Endothelial cell of umbilical vein (primary cell): Measurements from ENCODE around the gene FGF10. TPM values are rescaled to one million over a fixed set of nuclear protein-coding genes. Genes with fewer than 3 reads are reported as not detected.

Source experiments
- BruUV-seq: library from RNA; stranded (reverse); fragments of 400-500 nt; replicated peaks from 2 replicates; lab custom pipeline; 2021; lab: Mats Ljungman, UMichigan
- CTCF ChIA-PET: fragments of 300-600, 350-600 bp; sonication (Branson Sonifier 250); formaldehyde crosslinking; loops from one replicate; lab custom pipeline; 2021; ENCODE audit warnings: antibody characterized with exemption, inconsistent platforms; lab: Charles Lee
- POLR2A ChIA-PET: fragments of 300-600, 350-600 bp; sonication (Branson Sonifier 250); formaldehyde crosslinking; loops from one replicate; lab custom pipeline; 2021; ENCODE audit warnings: antibody characterized with exemption, inconsistent platforms; lab: Charles Lee
- DNase-seq: peaks from one replicate; pipeline ENCODE4 v3.0.0-alpha.2; 2011; ENCODE audit warnings: low read depth, low spot score
- FAIRE-seq: peaks from 2 replicates; lab custom pipeline; 2011; peaks lifted over from hg19 to GRCh38; lab: Jason Lieb, UNC
- H2AFZ ChIP-seq: 2 replicates; pipeline ENCODE4 v1.6.0; 2012; ENCODE audit warnings: low read depth, low read length, control low read depth, inconsistent platforms
- H3K27ac ChIP-seq: 2 replicates; pipeline ENCODE4 v1.5.1; 2011; ENCODE audit warnings: low read depth, mild to moderate bottlenecking, control low read depth, low read length, moderate library complexity; ENCODE audit not compliant: insufficient read depth
- H3K27me3 ChIP-seq, 2 experiments: 2 replicates each; pipeline versions ENCODE4 v1.6.0 to v1.6.1; 2011; ENCODE audit warnings: low read length in 2 of 2, mixed read lengths in 1 of 2; ENCODE audit not compliant: control insufficient read depth in 2 of 2, insufficient read depth in 2 of 2
- H3K36me3 ChIP-seq, 2 experiments: 2 replicates in 1 of 2; 3 replicates in 1 of 2; pipeline ENCODE4 v1.5.1; 2011; ENCODE audit warnings: low read length in 2 of 2, mild to moderate bottlenecking in 1 of 2, moderate library complexity in 1 of 2; ENCODE audit not compliant: control insufficient read depth in 2 of 2, insufficient read depth in 2 of 2; ENCODE audit errors: extremely low read depth in 1 of 2
- H3K4me1 ChIP-seq: 3 replicates; pipeline ENCODE4 v1.5.1; 2011; ENCODE audit warnings: mild to moderate bottlenecking, low read length; ENCODE audit not compliant: control insufficient read depth, insufficient read depth; ENCODE audit errors: extremely low read depth
- H3K4me2 ChIP-seq: 2 replicates; pipeline ENCODE4 v1.6.1; 2011; ENCODE audit warnings: low read length, control low read depth, mixed read lengths; ENCODE audit not compliant: insufficient read depth
- H3K4me3 ChIP-seq, 3 experiments: fragments of 200-600 bp in 1 of 3; sonication (generic), shearing (Covaris generic) in 1 of 3; replicated peaks in 1 of 3; 2 replicates each; pipeline ENCODE4 v1.5.1; 2011 to 2016; ENCODE audit warnings: control low read depth in 3 of 3, low read length in 3 of 3, mild to moderate bottlenecking in 2 of 3, inconsistent platforms in 1 of 3, low read depth in 1 of 3, moderate library complexity in 1 of 3; ENCODE audit not compliant: insufficient read depth in 1 of 3
- H3K79me2 ChIP-seq: 2 replicates; pipeline ENCODE4 v1.6.0; 2012; ENCODE audit warnings: low read length, inconsistent platforms; ENCODE audit not compliant: control insufficient read depth, insufficient read depth
- H3K9ac ChIP-seq: replicated peaks from 2 replicates; pipeline ENCODE3; 2011; ENCODE audit warnings: low read length, control low read depth; ENCODE audit not compliant: insufficient read depth; ENCODE audit errors: extremely low read depth
- H3K9me1 ChIP-seq: replicated peaks from 3 replicates; pipeline ENCODE4 v1.6.0; 2011; ENCODE audit warnings: mild to moderate bottlenecking, low read length; ENCODE audit not compliant: control insufficient read depth, insufficient read depth; ENCODE audit errors: extremely low read depth
- H3K9me3 ChIP-seq: replicated peaks from 2 replicates; pipeline ENCODE4 v1.5.1; 2012; ENCODE audit warnings: low read length, inconsistent platforms; ENCODE audit not compliant: control insufficient read depth, insufficient read depth
- H4K20me1 ChIP-seq: replicated peaks from 2 replicates; pipeline ENCODE3; 2011; ENCODE audit warnings: mild to moderate bottlenecking, low read length; ENCODE audit not compliant: control insufficient read depth, insufficient read depth; ENCODE audit errors: extremely low read depth
- CTCF ChIP-seq, 2 donors: IDR thresholded peaks; 1 replicate in 1 of 2; 2 replicates in 1 of 2; pipeline ENCODE4 v1.5.1; 2011; ENCODE audit warnings: low read length in 2 of 2, mild to moderate bottlenecking in 2 of 2, moderate library complexity in 2 of 2, control low read depth in 1 of 2, inconsistent platforms in 1 of 2, low read depth in 1 of 2; ENCODE audit not compliant: insufficient read depth in 1 of 2; ENCODE audit errors: extremely low read depth in 1 of 2
- EZH2 ChIP-seq: IDR thresholded peaks from 2 replicates; pipeline ENCODE4 v1.6.1; 2012; ENCODE audit warnings: borderline replicate concordance, low read depth, mild to moderate bottlenecking, moderate library complexity, low read length, inconsistent platforms; ENCODE audit not compliant: severe bottlenecking
- FOS ChIP-seq: IDR thresholded peaks from 2 replicates; pipeline ENCODE4 v1.6.1; 2011; ENCODE audit warnings: mild to moderate bottlenecking, low read length, moderate library complexity, borderline replicate concordance; ENCODE audit not compliant: insufficient read depth
- GATA2 ChIP-seq: IDR thresholded peaks from 2 replicates; pipeline ENCODE4 v1.7.0; 2011; ENCODE audit warnings: low read depth, mild to moderate bottlenecking, moderate library complexity, mixed read lengths, low read length; ENCODE audit not compliant: insufficient read length, insufficient read depth
- MAX ChIP-seq: IDR thresholded peaks from 2 replicates; pipeline ENCODE4 v1.6.1; 2011; ENCODE audit not compliant: insufficient read depth, insufficient read length
- POLR2A ChIP-seq: IDR thresholded peaks from 2 replicates; pipeline ENCODE4 v1.6.1; 2012; ENCODE audit warnings: low read depth, mild to moderate bottlenecking, control low read depth, low read length
- POLR2AphosphoS5 ChIP-seq: IDR thresholded peaks from 2 replicates; pipeline ENCODE4 v1.6.1; 2012; ENCODE audit warnings: low read depth, mild to moderate bottlenecking, control low read depth, low read length, moderate library complexity; ENCODE audit not compliant: insufficient read depth
- dilution Hi-C: fragments of 300-500 bp; cut with MboI; formaldehyde crosslinking; loops from one replicate; pipeline ENCODE4 v1.15.0; 2019; ENCODE audit warnings: low sequenced_read_pairs; ENCODE audit not compliant: extremely low pct_ligation_motif_present
- intact Hi-C: fragments of 100-400 bp; cut with micrococcal nuclease; formaldehyde crosslinking; loops from one replicate; pipeline ENCODE4 v1.10.0; 2022
- polyA plus RNA-seq, 4 experiments: library from polyadenylated mRNA; depleted of rRNA in 3 of 4; stranded (reverse) in 3 of 4; unstranded in 1 of 4; fragments of >200 nt; gene quantifications; 2 replicates each; pipeline versions ENCODE4 v1.2.1 to v1.2.3, GENCODE V29; 2011 to 2012; ENCODE audit warnings: missing spikeins in 1 of 4
- total RNA-seq: library from RNA; stranded (reverse); gene quantifications from 2 replicates; pipeline ENCODE4 v1.2.3, GENCODE V29; 2021

Gene FGF10
- total and polyA plus RNA-seq, 2 donors (not counting 3 experiments of a cell fraction or from before 2014, with no cell fraction given), result not detected

- H3K9ac ChIP-seq, result no peak overlapping the region
- no peak overlapping the region for H3K4me3 ChIP-seq
- no peaks in the 10 kb centered on the region for H3K27me3 ChIP-seq
- no peak for FAIRE-seq
- no peaks in the 10 kb centered on the region for H3K36me3 ChIP-seq
- no peaks in the 10 kb centered on the region for H4K20me1 ChIP-seq
- no peaks in the 10 kb centered on the region for H3K4me1 ChIP-seq
- H3K4me2 ChIP-seq, result no peak overlapping the region
- BruUV-seq, result no TSS peak
- POLR2A ChIA-PET, result no interaction called here
- TF ChIP-seq MAX (no peak), CTCF (IDR thresholded peaks at IDR 0.05; ENCODE audit: extremely low read depth in 1 of 2, insufficient read depth in 1 of 2, low read depth in 1 of 2, low read length in 2 of 2) (no peak), POLR2AphosphoS5 (no peak), EZH2 (no peak), FOS (no peak), GATA2 (no peak), POLR2A (no peak)
- H3K79me2 ChIP-seq, result no peaks in the 10 kb centered on the region
- H3K9me3 ChIP-seq, result no peaks in the 10 kb centered on the region
- no peak overlapping the region for H2AFZ ChIP-seq
- CTCF ChIA-PET, result no interaction called here
- H3K27ac ChIP-seq, result no peak overlapping the region
- DNase-seq, result no peak
- H3K9me1 ChIP-seq, result no peaks in the 10 kb centered on the region
- intact Hi-C loops (no loop called here), dilution Hi-C loops (no loop called here)
Observed at GRCh38 chr5:44396312-44396711, 7.1 kb upstream of the FGF10 start.
